ENCODE results near the gene PRRC2B. TPM values are rescaled to one million over a fixed set of nuclear protein-coding genes. Genes with fewer than 3 reads are reported as not detected.

The PRRC2B gene
- total and polyA plus RNA-seq, 2 of the 13 experiments (the other 11 are each of a cell fraction or from before 2014, with no cell fraction given): 20.8 to 37.4 TPM

GRCh38 chr9:131382850-131383729 is 10.8 kb upstream of the PRRC2B start:
- in situ Hi-C loops (cut with HindIII; ENCODE audit: extremely low pct_ligation_motif_present, low pct_unique_long_range_greater_than_20kb): loop anchor here (25.0 kb wide), 1 partner anchor 354 kb away; the partner anchor contains the start of gene RAPGEF1
- H3K79me2 ChIP-seq (ENCODE audit: insufficient read depth, low read length): no peaks in the 10 kb centered on the region
- H3K27ac ChIP-seq (ENCODE audit: extremely low read length, insufficient read depth, low read length): no peak overlapping the region
- ChIA-PET POLR2A (interaction anchor here (1.3 to 4.1 kb wide), 2 partner anchors 10 kb away, joined by 3 to 37 read pairs; no protein-coding TSS in a partner anchor), CTCF (ENCODE audit: low intra/inter-chr PET ratio, low total read pairs) (no interaction called here)
- peak; percentile 97 for ATAC-seq
- peak overlapping the region; percentile 81 for H3K4me2 ChIP-seq (ENCODE audit: low read depth, low read length)
- H4K20me1 ChIP-seq (ENCODE audit: insufficient read depth, low read length): no peaks in the 10 kb centered on the region
- no peaks in the 10 kb centered on the region for H3K36me3 ChIP-seq (replicated peaks in 1 of 2; ENCODE audit: control insufficient read depth in 1 of 2, insufficient read depth in 2 of 2, low read length in 2 of 2)
- WGBS (ENCODE audit: low lambda C conversion rate): 24% methylated on average over 18 of the region's 19 CpGs
- H3K9ac ChIP-seq (ENCODE audit: insufficient read depth, low read depth, low read length): no peak overlapping the region
- peak; percentile 93 for FAIRE-seq
- peak overlapping the region; percentile 5 to 50 (median 49); a peak in 4 of 6 replicates for H3K4me3 ChIP-seq (replicated peaks in 1 of 3; ENCODE audit: insufficient read depth in 1 of 3, low read depth in 2 of 3, low read length in 3 of 3)
- peak; percentile 68 for DNase-seq (ENCODE audit: low spot score)
- no TSS peak for BruUV-seq (replicated peaks)
- no peak overlapping the region for H2AFZ ChIP-seq (ENCODE audit: low read length)
- intact Hi-C loops (cut with micrococcal nuclease; ENCODE audit: unreplicated experiment): no loop called here
- no peaks in the 10 kb centered on the region for H3K27me3 ChIP-seq (ENCODE audit: control insufficient read depth in 1 of 2, insufficient read depth in 2 of 2, low read length in 2 of 2)
- H3K4me1 ChIP-seq (ENCODE audit: insufficient read depth, low read length): peaks cover 27% of the 10 kb centered on the region
- no peaks in the 10 kb centered on the region for H3K9me3 ChIP-seq (ENCODE audit: low read length)
- TF ChIP-seq LCORL (IDR thresholded peaks at IDR 0.05) (no peak), LCORL (CRISPR knock-in tag; IDR thresholded peaks at IDR 0.05) (peak; percentile 76), KDM4B (CRISPR knock-in tag; IDR thresholded peaks at IDR 0.05) (0 out of 2 replicates have a peak, but pooled peaks have one; percentile 26), TBX3 (IDR thresholded peaks at IDR 0.05; ENCODE audit: borderline replicate concordance) (no peak), PHF8 (CRISPR knock-in tag; IDR thresholded peaks at IDR 0.05) (peak; percentile 29; the same call in 1 of the 2 replicates), ELF1 (CRISPR knock-in tag; IDR thresholded peaks at IDR 0.05) (0 out of 2 replicates have a peak, but pooled peaks have one; percentile 17), FOXP4 (CRISPR knock-in tag; IDR thresholded peaks at IDR 0.05) (no peak), ZBTB2 (CRISPR knock-in tag; IDR thresholded peaks at IDR 0.05; ENCODE audit: low read depth) (no peak), NRL (CRISPR knock-in tag; IDR thresholded peaks at IDR 0.05; ENCODE audit: borderline replicate concordance) (no peak), BCL6 (CRISPR knock-in tag; IDR thresholded peaks at IDR 0.05) (peak; percentile 42; the same call in 1 of the 2 replicates), ZNF230 (CRISPR knock-in tag; IDR thresholded peaks at IDR 0.05) (no peak), ZNF280B (CRISPR knock-in tag; IDR thresholded peaks at IDR 0.05; ENCODE audit: borderline replicate concordance) (no peak), ZZZ3 (CRISPR knock-in tag; IDR thresholded peaks at IDR 0.05; ENCODE audit: borderline replicate concordance) (no peak)
- TF ChIP-seq, protein P1, sequence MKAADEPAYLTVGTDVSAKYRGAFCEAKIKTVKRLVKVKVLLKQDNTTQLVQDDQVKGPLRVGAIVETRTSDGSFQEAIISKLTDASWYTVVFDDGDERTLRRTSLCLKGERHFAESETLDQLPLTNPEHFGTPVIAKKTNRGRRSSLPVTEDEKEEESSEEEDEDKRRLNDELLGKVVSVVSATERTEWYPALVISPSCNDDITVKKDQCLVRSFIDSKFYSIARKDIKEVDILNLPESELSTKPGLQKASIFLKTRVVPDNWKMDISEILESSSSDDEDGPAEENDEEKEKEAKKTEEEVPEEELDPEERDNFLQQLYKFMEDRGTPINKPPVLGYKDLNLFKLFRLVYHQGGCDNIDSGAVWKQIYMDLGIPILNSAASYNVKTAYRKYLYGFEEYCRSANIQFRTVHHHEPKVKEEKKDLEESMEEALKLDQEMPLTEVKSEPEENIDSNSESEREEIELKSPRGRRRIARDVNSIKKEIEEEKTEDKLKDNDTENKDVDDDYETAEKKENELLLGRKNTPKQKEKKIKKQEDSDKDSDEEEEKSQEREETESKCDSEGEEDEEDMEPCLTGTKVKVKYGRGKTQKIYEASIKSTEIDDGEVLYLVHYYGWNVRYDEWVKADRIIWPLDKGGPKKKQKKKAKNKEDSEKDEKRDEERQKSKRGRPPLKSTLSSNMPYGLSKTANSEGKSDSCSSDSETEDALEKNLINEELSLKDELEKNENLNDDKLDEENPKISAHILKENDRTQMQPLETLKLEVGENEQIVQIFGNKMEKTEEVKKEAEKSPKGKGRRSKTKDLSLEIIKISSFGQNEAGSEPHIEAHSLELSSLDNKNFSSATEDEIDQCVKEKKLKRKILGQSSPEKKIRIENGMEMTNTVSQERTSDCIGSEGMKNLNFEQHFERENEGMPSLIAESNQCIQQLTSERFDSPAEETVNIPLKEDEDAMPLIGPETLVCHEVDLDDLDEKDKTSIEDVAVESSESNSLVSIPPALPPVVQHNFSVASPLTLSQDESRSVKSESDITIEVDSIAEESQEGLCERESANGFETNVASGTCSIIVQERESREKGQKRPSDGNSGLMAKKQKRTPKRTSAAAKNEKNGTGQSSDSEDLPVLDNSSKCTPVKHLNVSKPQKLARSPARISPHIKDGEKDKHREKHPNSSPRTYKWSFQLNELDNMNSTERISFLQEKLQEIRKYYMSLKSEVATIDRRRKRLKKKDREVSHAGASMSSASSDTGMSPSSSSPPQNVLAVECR (CRISPR knock-in tag; IDR thresholded peaks at IDR 0.05; ENCODE audit: borderline replicate concordance): peak; percentile 32; the same call in 1 of the 2 replicates
